H1 (cell line): ENCODE data around the gene DCTPP1. TPM values are rescaled to one million over a fixed set of nuclear protein-coding genes. Genes with fewer than 3 reads are reported as not detected.

Source experiments
- CTCF ChIA-PET: fragments of 300-600 bp; sonication (Branson Sonifier 250); formaldehyde crosslinking; loops from one replicate; lab custom pipeline; 2021; ENCODE audit not compliant: partially characterized antibody; lab: Charles Lee
- POLR2A ChIA-PET: fragments of 300-600 bp; sonication (Branson Sonifier 250); formaldehyde crosslinking; loops from one replicate; lab custom pipeline; 2021; ENCODE audit warnings: inconsistent platforms; ENCODE audit not compliant: partially characterized antibody; lab: Charles Lee
- DNase-seq, 2 experiments: peaks; one replicate each; pipeline versions ENCODE4 v3.0.0 to v3.0.0-alpha.2; 2010 to 2022; ENCODE audit warnings: low spot score in 2 of 2, low read depth in 1 of 2, mixed read lengths in 1 of 2
- FAIRE-seq: peaks from 2 replicates; lab custom pipeline; 2011; peaks lifted over from hg19 to GRCh38; lab: Jason Lieb, UNC
- H2AFZ ChIP-seq: 2 replicates; pipeline ENCODE4 v1.8.1; 2012; ENCODE audit warnings: low read length, inconsistent platforms
- H2AK5ac ChIP-seq: 2 replicates; pipeline ENCODE4 v1.6.1; 2013; ENCODE audit warnings: low read depth, low read length
- H2BK120ac ChIP-seq: replicated peaks from 2 replicates; pipeline ENCODE3; 2013; ENCODE audit warnings: low read depth, low read length, inconsistent platforms
- H2BK12ac ChIP-seq: 2 replicates; pipeline ENCODE4 v1.6.1; 2013; ENCODE audit warnings: low read depth, low read length
- H2BK15ac ChIP-seq: 2 replicates; pipeline ENCODE4 v1.6.1; 2013; ENCODE audit warnings: low read length
- H2BK20ac ChIP-seq: 2 replicates; pipeline ENCODE4 v1.6.1; 2013; ENCODE audit warnings: low read length
- H2BK5ac ChIP-seq: 2 replicates; pipeline ENCODE4 v1.6.1; 2013; ENCODE audit warnings: low read depth, low read length
- H3K14ac ChIP-seq: 2 replicates; pipeline ENCODE4 v1.6.1; 2013; ENCODE audit warnings: inconsistent platforms; ENCODE audit not compliant: insufficient read length
- H3K18ac ChIP-seq: 2 replicates; pipeline ENCODE4 v1.6.1; 2013; ENCODE audit warnings: low read length; ENCODE audit errors: extremely low read depth
- H3K23ac ChIP-seq: 2 replicates; pipeline ENCODE4 v1.6.1; 2013; ENCODE audit warnings: inconsistent platforms; ENCODE audit not compliant: insufficient read length
- H3K23me2 ChIP-seq: 2 replicates; pipeline ENCODE4 v1.6.1; 2013; ENCODE audit warnings: low read depth, low read length
- H3K27ac ChIP-seq: 2 replicates; pipeline ENCODE4 v1.6.1; 2011; ENCODE audit warnings: low read depth, low read length, inconsistent platforms
- H3K27me3 ChIP-seq, 4 experiments: replicated peaks in 1 of 4; 1 replicate in 1 of 4; 2 replicates in 3 of 4; pipeline versions ENCODE4 v1.6.1 to v1.8.1; 2011 to 2013; ENCODE audit warnings: low read length in 3 of 4, mild to moderate bottlenecking in 3 of 4, inconsistent platforms in 2 of 4, mixed read lengths in 2 of 4, moderate library complexity in 1 of 4; ENCODE audit not compliant: control insufficient read depth in 3 of 4, insufficient read depth in 3 of 4; ENCODE audit errors: extremely low read depth in 1 of 4
- H3K36me3 ChIP-seq, 4 experiments: 2 replicates each; pipeline versions ENCODE4 v1.6.1 to v1.8.1; 2011 to 2013; ENCODE audit warnings: mild to moderate bottlenecking in 4 of 4, low read length in 3 of 4, moderate library complexity in 2 of 4, control low read depth in 1 of 4, inconsistent platforms in 1 of 4; ENCODE audit not compliant: insufficient read depth in 4 of 4, control insufficient read depth in 2 of 4
- H3K4ac ChIP-seq: replicated peaks from 2 replicates; pipeline ENCODE3; 2013; ENCODE audit warnings: low read length, low read depth, mixed read lengths, inconsistent platforms; ENCODE audit not compliant: insufficient read length
- H3K4me1 ChIP-seq, 4 experiments: replicated peaks in 1 of 4; 1 replicate in 1 of 4; 2 replicates in 3 of 4; pipeline versions ENCODE4 v1.6.1 to v1.8.1; 2011 to 2013; ENCODE audit warnings: low read length in 3 of 4, inconsistent platforms in 2 of 4, mixed read lengths in 1 of 4; ENCODE audit not compliant: insufficient read depth in 4 of 4, control insufficient read depth in 3 of 4
- H3K4me2 ChIP-seq, 2 experiments: 2 replicates each; pipeline versions ENCODE4 v1.6.1 to v1.8.1; 2011 to 2013; ENCODE audit warnings: low read depth in 2 of 2, low read length in 2 of 2, control low read depth in 1 of 2, inconsistent platforms in 1 of 2, mild to moderate bottlenecking in 1 of 2; ENCODE audit not compliant: insufficient read depth in 1 of 2
- H3K4me3 ChIP-seq, 4 experiments: fragments of 200-600, 300-600 bp in 1 of 4; sonication (generic), shearing (Covaris generic), sonication (Bioruptor Twin) in 1 of 4; 2 replicates each; pipeline versions ENCODE4 v1.5.1 to v1.8.1; 2011 to 2016; ENCODE audit warnings: low read length in 4 of 4, low read depth in 3 of 4, control low read depth in 2 of 4, inconsistent platforms in 2 of 4, mild to moderate bottlenecking in 2 of 4, mixed read lengths in 1 of 4, moderate library complexity in 1 of 4; ENCODE audit not compliant: insufficient read depth in 2 of 4; ENCODE audit errors: extremely low read depth in 1 of 4
- H3K56ac ChIP-seq: replicated peaks from 2 replicates; pipeline ENCODE3; 2013; ENCODE audit warnings: low read depth, mild to moderate bottlenecking, mixed read lengths, low read length, inconsistent platforms; ENCODE audit not compliant: insufficient read length
- H3K79me1 ChIP-seq: 2 replicates; pipeline ENCODE4 v1.6.1; 2013; ENCODE audit warnings: low read depth, low read length, control low read depth
- H3K79me2 ChIP-seq, 2 experiments: 2 replicates each; pipeline versions ENCODE4 v1.6.1 to v1.8.1; 2012 to 2013; ENCODE audit warnings: low read length in 2 of 2, mild to moderate bottlenecking in 2 of 2, inconsistent platforms in 1 of 2; ENCODE audit not compliant: insufficient read depth in 2 of 2, control insufficient read depth in 1 of 2
- H3K9ac ChIP-seq, 4 experiments: replicated peaks in 1 of 4; 1 replicate in 1 of 4; 2 replicates in 3 of 4; pipeline versions ENCODE4 v1.6.1 to v1.8.1; 2011 to 2013; ENCODE audit warnings: low read depth in 3 of 4, low read length in 3 of 4, control low read depth in 2 of 4, mild to moderate bottlenecking in 2 of 4, moderate library complexity in 2 of 4, inconsistent platforms in 1 of 4; ENCODE audit errors: extremely low read depth in 1 of 4
- H3K9me3 ChIP-seq, 2 experiments: 2 replicates each; pipeline versions ENCODE4 v1.6.1 to v1.8.1; 2012 to 2013; ENCODE audit warnings: mild to moderate bottlenecking in 2 of 2, moderate library complexity in 2 of 2, control low read depth in 1 of 2, inconsistent platforms in 1 of 2, low read depth in 1 of 2, low read length in 1 of 2, mixed read lengths in 1 of 2; ENCODE audit not compliant: insufficient read depth in 2 of 2
- H4K20me1 ChIP-seq, 2 experiments: replicated peaks in 1 of 2; 2 replicates each; pipeline versions ENCODE3 to v1.8.1; 2011 to 2013; ENCODE audit warnings: inconsistent platforms in 2 of 2, low read length in 2 of 2, mild to moderate bottlenecking in 1 of 2; ENCODE audit not compliant: insufficient read depth in 2 of 2, control insufficient read depth in 1 of 2
- H4K5ac ChIP-seq: 2 replicates; pipeline ENCODE4 v1.6.1; 2013; ENCODE audit warnings: low read length, low read depth, mixed read lengths, inconsistent platforms; ENCODE audit not compliant: insufficient read length
- H4K8ac ChIP-seq: 2 replicates; pipeline ENCODE4 v1.8.0; 2013; ENCODE audit warnings: mild to moderate bottlenecking, moderate library complexity, low read length, inconsistent platforms; ENCODE audit not compliant: insufficient read depth; ENCODE audit errors: extremely low read depth
- H4K91ac ChIP-seq: replicated peaks from 2 replicates; pipeline ENCODE3; 2013; ENCODE audit warnings: low read length, mixed read lengths, inconsistent platforms; ENCODE audit not compliant: insufficient read length
- CBX5 ChIP-seq: fragments of 300-800, 300-1000 bp; sonication (generic); IDR thresholded peaks from 2 replicates; pipeline ENCODE4 v1.7.1; 2016; ENCODE audit warnings: antibody characterized with exemption, low read length, low read depth
- CBX8 ChIP-seq: fragments of 300-800, 300-1000 bp; sonication (generic); IDR thresholded peaks from 2 replicates; pipeline ENCODE4 v1.7.1; 2016; ENCODE audit warnings: low read depth, low read length, borderline replicate concordance
- MAFK ChIP-seq: IDR thresholded peaks from 2 replicates; pipeline ENCODE4 v1.6.1; 2012; ENCODE audit warnings: low read depth, mild to moderate bottlenecking, improper control_type of control experiment, low read length
- PHF8 ChIP-seq: fragments of 200-600 bp; sonication (generic); conservative IDR thresholded peaks from 2 replicates; pipeline ENCODE4 v1.7.1; 2012; ENCODE audit warnings: low read depth, mild to moderate bottlenecking, inconsistent platforms, low read length, moderate library complexity
- RAD21 ChIP-seq, 2 experiments: IDR thresholded peaks in 1 of 2; conservative IDR thresholded peaks in 1 of 2; 2 replicates each; pipeline ENCODE4 v1.6.1; 2011; ENCODE audit warnings: low read depth in 2 of 2, low read length in 2 of 2, improper control_type of control experiment in 1 of 2, inconsistent platforms in 1 of 2, mild to moderate bottlenecking in 1 of 2, moderate library complexity in 1 of 2
- RXRA ChIP-seq: IDR thresholded peaks from 2 replicates; pipeline ENCODE4 v1.6.1; 2011; ENCODE audit warnings: low read depth, mild to moderate bottlenecking, low read length, moderate library complexity; ENCODE audit not compliant: insufficient read depth
- SIRT6 ChIP-seq: IDR thresholded peaks from one replicate; pipeline ENCODE4 v1.7.1; 2012; ENCODE audit warnings: low read length, inconsistent platforms
- WGBS, 2 experiments: shearing (Covaris generic) in 1 of 2; methylation state at CpG; one replicate each; pipeline versions ENCODE4 v1.1.6 to v1.1.7; 2013 to 2015; ENCODE audit warnings: low lambda C conversion rate in 2 of 2, mixed read lengths in 2 of 2, inconsistent platforms in 1 of 2, low coverage in 1 of 2, missing lambda C conversion rate in 1 of 2; ENCODE audit not compliant: insufficient replicate concordance in 2 of 2, insufficient coverage in 1 of 2, insufficient read length in 1 of 2; ENCODE audit errors: extremely low coverage in 1 of 2, missing lambda C conversion rate in 1 of 2; 5-methylcytosine and 5-hydroxymethylcytosine counted together
- polyA plus RNA-seq, 7 experiments: library from polyadenylated mRNA; depleted of rRNA in 3 of 7; stranded (reverse) in 5 of 7; unstranded in 2 of 7; fragments of >200 nt in 5 of 7; fragments of 200-250 nt in 2 of 7; gene quantifications; 1 replicate in 5 of 7; 2 replicates in 1 of 7; 4 replicates in 1 of 7; pipeline versions ENCODE4 v1.2.1 to v1.2.3, GENCODE V29; 2011 to 2013; ENCODE audit warnings: missing spikeins in 2 of 7, mixed read lengths in 2 of 7
- total RNA-seq: library from RNA; stranded (reverse); fragmentation: NEBNext Ultra II Directional; extraction: Animal tissue kit (Norgen Biotek cat#: 25700); gene quantifications from 2 replicates; pipeline ENCODE4 v1.2.1, GENCODE V29; 2021

The DCTPP1 gene
- total and polyA plus RNA-seq, 2 of the 8 experiments (the other 6 are each of a cell fraction or from before 2014, with no cell fraction given), result 94.5 to 103 TPM

DNA sequence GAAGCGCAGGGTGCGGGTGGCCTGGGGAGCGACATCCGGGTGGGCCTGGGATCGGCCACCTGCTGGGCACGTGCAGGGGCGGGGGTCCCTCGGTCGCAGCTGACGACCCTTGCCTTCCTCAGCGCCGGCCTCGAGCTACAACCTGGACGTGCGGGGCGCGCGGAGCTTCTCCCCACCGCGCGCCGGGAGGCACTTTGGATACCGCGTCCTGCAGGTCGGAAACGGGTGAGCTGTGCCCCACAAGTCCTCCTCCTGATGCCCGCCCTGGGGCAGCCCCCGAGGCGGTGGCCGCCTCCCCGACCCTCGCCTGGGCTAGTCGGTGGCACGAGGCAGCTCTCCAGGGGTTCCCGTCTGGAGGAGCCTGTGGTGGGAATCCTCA is 44.2 kb upstream of the DCTPP1 start:
- FAIRE-seq (no peak), DNase-seq (no peak)
- Histone ChIP-seq H4K91ac (no peak overlapping the region), H3K79me1 (no peaks in the 10 kb centered on the region), H2BK120ac (no peak overlapping the region), H3K4ac (no peak overlapping the region), H3K9me3 (no peaks in the 10 kb centered on the region), H3K9ac (no peak overlapping the region), H3K23ac (no peak overlapping the region), H2AFZ (no peak overlapping the region), H3K79me2 (no peaks in the 10 kb centered on the region), H2BK15ac (no peak overlapping the region), H3K36me3 (no peaks in the 10 kb centered on the region), H4K8ac (no peak overlapping the region), H3K18ac (no peak overlapping the region), H3K23me2 (no peaks in the 10 kb centered on the region), H4K20me1 (no peaks in the 10 kb centered on the region), H2BK5ac (no peak overlapping the region), H3K14ac (no peak overlapping the region), H2BK20ac (no peak overlapping the region), H3K4me2 (no peak overlapping the region), H3K27ac (no peak overlapping the region), H3K56ac (no peak overlapping the region), H3K27me3 (peaks cover 0 to 2% (median 0%) of the 10 kb centered on the region in 4 experiments; a peak in 1 of 7 replicates), H2BK12ac (no peak overlapping the region), H4K5ac (no peak overlapping the region), H3K4me1 (peaks cover 0 to 3% (median 0%) of the 10 kb centered on the region in 4 experiments; a peak in 1 of 7 replicates), H3K4me3 (no peak overlapping the region), H2AK5ac (no peak overlapping the region)
- POLR2A ChIA-PET, result interaction anchor here (1.4 kb wide), 2 partner anchors 10 to 136 kb away, joined by 3 to 4 read pairs; partner anchors contain the start of gene ZNF689
- CTCF ChIA-PET, result interaction anchor here (0.5 to 1.9 kb wide), 5 partner anchors 8 to 87 kb away, joined by 3 to 6 read pairs (median 4); partner anchors contain the start of gene DCTPP1
- no peak for TF ChIP-seq MAFK
- no peak for TF ChIP-seq RXRA
- no peak for TF ChIP-seq SIRT6
- TF ChIP-seq CBX5, result no peak
- TF ChIP-seq CBX8, result no peak
- TF ChIP-seq RAD21 (IDR thresholded peaks at IDR 0.05 in 1 of 2, conservative IDR thresholded peaks at IDR 0.05 in 1 of 2; ENCODE audit: low read depth in 2 of 2, low read length in 2 of 2), result no peak
- TF ChIP-seq PHF8, result no peak
- WGBS, 2 experiments, result 85% methylated on average over 30 of the region's 35 CpGs; no CpG with 5 or more reads in 1 of the 2 experiments
